ENCODE measurements around the gene GTF3C4. TPM values are rescaled to one million over a fixed set of nuclear protein-coding genes. Genes with fewer than 3 reads are reported as not detected.

Gene GTF3C4
- total and polyA plus RNA-seq, 2 experiments from 2014 or later = 9.5 to 39.6 TPM

DNA sequence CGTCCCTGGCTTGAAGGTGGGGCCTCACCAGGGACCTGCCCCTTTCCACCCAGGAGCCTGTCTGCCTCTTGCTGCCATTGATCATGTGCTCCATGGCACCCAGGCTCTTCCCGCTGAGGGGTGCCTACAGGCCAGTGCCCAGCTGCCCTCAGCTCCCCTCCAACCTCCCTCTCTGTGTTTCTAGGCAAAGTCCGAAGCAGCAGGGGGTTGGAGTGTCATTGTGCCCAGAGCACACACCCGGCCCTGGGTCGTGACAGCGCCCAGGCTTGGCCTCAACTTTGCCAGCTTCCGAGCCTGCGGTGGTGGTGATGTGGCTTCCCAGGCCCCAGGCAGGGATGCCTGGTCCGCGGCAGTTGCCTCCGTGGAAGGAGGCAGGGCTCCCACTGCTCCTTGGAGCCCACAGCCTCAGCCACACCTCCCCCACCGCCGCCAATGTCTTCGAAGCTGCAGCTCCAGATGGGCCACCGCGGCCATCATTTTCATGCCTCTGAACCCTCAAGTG, 52.4 kb downstream of the GTF3C4 start (continued):
- TF ChIP-seq, protein P1, sequence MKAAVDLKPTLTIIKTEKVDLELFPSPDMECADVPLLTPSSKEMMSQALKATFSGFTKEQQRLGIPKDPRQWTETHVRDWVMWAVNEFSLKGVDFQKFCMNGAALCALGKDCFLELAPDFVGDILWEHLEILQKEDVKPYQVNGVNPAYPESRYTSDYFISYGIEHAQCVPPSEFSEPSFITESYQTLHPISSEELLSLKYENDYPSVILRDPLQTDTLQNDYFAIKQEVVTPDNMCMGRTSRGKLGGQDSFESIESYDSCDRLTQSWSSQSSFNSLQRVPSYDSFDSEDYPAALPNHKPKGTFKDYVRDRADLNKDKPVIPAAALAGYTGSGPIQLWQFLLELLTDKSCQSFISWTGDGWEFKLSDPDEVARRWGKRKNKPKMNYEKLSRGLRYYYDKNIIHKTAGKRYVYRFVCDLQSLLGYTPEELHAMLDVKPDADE (IDR thresholded peaks at IDR 0.05) = no peak
- TF ChIP-seq ZNF114 (CRISPR knock-in tag; IDR thresholded peaks at IDR 0.05) (no peak), EZH2 (IDR thresholded peaks at IDR 0.05; ENCODE audit: low read depth, unreplicated experiment) (no peak), EZH2phosphoT487 (IDR thresholded peaks at IDR 0.05; ENCODE audit: unreplicated experiment) (no peak), POLR2AphosphoS5 (IDR thresholded peaks at IDR 0.05; ENCODE audit: low read depth) (no peak)

DNA sequence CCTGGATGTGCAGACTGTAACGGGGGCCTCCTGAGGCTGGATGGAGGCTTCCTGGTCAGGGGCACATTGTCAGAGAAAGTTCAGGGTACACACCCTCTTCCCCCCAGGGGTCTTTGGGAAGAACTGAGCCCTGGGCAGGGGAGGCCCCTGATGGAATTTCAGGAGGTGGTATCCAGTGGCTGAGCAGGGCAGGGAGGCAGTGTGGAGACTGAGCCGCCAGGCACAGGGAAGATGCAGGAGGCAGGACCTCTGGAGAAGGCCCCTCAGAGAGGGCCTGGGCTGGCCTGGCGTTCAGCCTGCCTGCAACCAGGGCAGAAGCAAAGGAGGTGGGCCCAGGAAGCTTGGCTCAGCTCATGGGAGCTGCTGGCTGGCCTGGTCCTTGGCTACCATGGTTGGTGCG, 53.5 kb downstream of the GTF3C4 start:
- Mint-ChIP-seq H3K4me1 (0 out of 3 replicates have a peak, but pooled peaks cover 3% of the 10 kb centered on the region), H3K4me3 (no peak overlapping the region), H3K36me3 (ENCODE audit: low read depth) (no peaks in the 10 kb centered on the region), H3K9me3 (no peaks in the 10 kb centered on the region), H3K27ac (no peak overlapping the region), H3K27me3 (ENCODE audit: insufficient read depth, low read depth, poor library complexity) (peaks cover 11% of the 10 kb centered on the region)
- DNase-seq (ENCODE audit: low spot score) (no peak), ATAC-seq (no peak)
- H3K4me2 ChIP-seq = no peak overlapping the region
- H3K4me1 ChIP-seq (ENCODE audit: insufficient read depth) = no peaks in the 10 kb centered on the region
- no peaks in the 10 kb centered on the region for H3F3A ChIP-seq (replicated peaks; ENCODE audit: low read depth)
- H2AFZ ChIP-seq = no peak overlapping the region
- H3K79me2 ChIP-seq (replicated peaks; ENCODE audit: insufficient read depth) = no peaks in the 10 kb centered on the region
- H3K4me3 ChIP-seq = no peak overlapping the region
- H4K20me1 ChIP-seq (replicated peaks; ENCODE audit: insufficient read depth) = no peaks in the 10 kb centered on the region
- no peaks in the 10 kb centered on the region for H3K36me3 ChIP-seq (ENCODE audit: insufficient read depth)
- no peaks in the 10 kb centered on the region for H3K27me3 ChIP-seq (ENCODE audit: insufficient read depth)
- no peak overlapping the region for H3K27ac ChIP-seq (ENCODE audit: low read depth)
- no peaks in the 10 kb centered on the region for H3K9me2 ChIP-seq (ENCODE audit: insufficient read depth)
- TF ChIP-seq, protein P2, sequence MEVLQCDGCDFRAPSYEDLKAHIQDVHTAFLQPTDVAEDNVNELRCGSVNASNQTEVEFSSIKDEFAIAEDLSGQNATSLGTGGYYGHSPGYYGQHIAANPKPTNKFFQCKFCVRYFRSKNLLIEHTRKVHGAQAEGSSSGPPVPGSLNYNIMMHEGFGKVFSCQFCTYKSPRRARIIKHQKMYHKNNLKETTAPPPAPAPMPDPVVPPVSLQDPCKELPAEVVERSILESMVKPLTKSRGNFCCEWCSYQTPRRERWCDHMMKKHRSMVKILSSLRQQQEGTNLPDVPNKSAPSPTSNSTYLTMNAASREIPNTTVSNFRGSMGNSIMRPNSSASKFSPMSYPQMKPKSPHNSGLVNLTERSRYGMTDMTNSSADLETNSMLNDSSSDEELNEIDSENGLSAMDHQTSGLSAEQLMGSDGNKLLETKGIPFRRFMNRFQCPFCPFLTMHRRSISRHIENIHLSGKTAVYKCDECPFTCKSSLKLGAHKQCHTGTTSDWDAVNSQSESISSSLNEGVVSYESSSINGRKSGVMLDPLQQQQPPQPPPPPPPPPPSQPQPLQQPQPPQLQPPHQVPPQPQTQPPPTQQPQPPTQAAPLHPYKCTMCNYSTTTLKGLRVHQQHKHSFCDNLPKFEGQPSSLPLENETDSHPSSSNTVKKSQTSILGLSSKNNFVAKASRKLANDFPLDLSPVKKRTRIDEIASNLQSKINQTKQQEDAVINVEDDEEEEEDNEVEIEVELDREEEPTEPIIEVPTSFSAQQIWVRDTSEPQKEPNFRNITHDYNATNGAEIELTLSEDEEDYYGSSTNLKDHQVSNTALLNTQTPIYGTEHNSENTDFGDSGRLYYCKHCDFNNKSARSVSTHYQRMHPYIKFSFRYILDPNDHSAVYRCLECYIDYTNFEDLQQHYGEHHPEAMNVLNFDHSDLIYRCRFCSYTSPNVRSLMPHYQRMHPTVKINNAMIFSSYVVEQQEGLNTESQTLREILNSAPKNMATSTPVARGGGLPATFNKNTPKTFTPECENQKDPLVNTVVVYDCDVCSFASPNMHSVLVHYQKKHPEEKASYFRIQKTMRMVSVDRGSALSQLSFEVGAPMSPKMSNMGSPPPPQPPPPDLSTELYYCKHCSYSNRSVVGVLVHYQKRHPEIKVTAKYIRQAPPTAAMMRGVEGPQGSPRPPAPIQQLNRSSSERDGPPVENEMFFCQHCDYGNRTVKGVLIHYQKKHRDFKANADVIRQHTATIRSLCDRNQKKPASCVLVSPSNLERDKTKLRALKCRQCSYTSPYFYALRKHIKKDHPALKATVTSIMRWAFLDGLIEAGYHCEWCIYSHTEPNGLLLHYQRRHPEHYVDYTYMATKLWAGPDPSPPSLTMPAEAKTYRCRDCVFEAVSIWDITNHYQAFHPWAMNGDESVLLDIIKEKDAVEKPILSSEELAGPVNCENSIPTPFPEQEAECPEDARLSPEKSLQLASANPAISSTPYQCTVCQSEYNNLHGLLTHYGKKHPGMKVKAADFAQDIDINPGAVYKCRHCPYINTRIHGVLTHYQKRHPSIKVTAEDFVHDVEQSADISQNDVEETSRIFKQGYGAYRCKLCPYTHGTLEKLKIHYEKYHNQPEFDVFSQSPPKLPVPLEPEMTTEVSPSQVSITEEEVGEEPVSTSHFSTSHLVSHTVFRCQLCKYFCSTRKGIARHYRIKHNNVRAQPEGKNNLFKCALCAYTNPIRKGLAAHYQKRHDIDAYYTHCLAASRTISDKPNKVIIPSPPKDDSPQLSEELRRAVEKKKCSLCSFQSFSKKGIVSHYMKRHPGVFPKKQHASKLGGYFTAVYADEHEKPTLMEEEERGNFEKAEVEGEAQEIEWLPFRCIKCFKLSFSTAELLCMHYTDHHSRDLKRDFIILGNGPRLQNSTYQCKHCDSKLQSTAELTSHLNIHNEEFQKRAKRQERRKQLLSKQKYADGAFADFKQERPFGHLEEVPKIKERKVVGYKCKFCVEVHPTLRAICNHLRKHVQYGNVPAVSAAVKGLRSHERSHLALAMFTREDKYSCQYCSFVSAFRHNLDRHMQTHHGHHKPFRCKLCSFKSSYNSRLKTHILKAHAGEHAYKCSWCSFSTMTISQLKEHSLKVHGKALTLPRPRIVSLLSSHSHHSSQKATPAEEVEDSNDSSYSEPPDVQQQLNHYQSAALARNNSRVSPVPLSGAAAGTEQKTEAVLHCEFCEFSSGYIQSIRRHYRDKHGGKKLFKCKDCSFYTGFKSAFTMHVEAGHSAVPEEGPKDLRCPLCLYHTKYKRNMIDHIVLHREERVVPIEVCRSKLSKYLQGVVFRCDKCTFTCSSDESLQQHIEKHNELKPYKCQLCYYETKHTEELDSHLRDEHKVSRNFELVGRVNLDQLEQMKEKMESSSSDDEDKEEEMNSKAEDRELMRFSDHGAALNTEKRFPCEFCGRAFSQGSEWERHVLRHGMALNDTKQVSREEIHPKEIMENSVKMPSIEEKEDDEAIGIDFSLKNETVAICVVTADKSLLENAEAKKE (CRISPR knock-in tag; IDR thresholded peaks at IDR 0.05) = no peak
- TF ChIP-seq POLR2AphosphoS5 (IDR thresholded peaks at IDR 0.05; ENCODE audit: low read depth) (no peak), STAT1 (IDR thresholded peaks at IDR 0.05; ENCODE audit: unreplicated experiment) (no peak), CREB1 (CRISPR knock-in tag; IDR thresholded peaks at IDR 0.05; ENCODE audit: low read depth) (no peak), NANOG (IDR thresholded peaks at IDR 0.05; ENCODE audit: borderline replicate concordance) (no peak), EZH2phosphoT487 (IDR thresholded peaks at IDR 0.05; ENCODE audit: unreplicated experiment) (no peak), ZNF331 (CRISPR knock-in tag; IDR thresholded peaks at IDR 0.05; ENCODE audit: low read depth) (no peak), EZH2 (IDR thresholded peaks at IDR 0.05; ENCODE audit: low read depth, unreplicated experiment) (no peak), ZNF114 (CRISPR knock-in tag; IDR thresholded peaks at IDR 0.05) (no peak)
- TF ChIP-seq, protein P1 (IDR thresholded peaks at IDR 0.05) = no peak
- TF ChIP-seq, protein P3, sequence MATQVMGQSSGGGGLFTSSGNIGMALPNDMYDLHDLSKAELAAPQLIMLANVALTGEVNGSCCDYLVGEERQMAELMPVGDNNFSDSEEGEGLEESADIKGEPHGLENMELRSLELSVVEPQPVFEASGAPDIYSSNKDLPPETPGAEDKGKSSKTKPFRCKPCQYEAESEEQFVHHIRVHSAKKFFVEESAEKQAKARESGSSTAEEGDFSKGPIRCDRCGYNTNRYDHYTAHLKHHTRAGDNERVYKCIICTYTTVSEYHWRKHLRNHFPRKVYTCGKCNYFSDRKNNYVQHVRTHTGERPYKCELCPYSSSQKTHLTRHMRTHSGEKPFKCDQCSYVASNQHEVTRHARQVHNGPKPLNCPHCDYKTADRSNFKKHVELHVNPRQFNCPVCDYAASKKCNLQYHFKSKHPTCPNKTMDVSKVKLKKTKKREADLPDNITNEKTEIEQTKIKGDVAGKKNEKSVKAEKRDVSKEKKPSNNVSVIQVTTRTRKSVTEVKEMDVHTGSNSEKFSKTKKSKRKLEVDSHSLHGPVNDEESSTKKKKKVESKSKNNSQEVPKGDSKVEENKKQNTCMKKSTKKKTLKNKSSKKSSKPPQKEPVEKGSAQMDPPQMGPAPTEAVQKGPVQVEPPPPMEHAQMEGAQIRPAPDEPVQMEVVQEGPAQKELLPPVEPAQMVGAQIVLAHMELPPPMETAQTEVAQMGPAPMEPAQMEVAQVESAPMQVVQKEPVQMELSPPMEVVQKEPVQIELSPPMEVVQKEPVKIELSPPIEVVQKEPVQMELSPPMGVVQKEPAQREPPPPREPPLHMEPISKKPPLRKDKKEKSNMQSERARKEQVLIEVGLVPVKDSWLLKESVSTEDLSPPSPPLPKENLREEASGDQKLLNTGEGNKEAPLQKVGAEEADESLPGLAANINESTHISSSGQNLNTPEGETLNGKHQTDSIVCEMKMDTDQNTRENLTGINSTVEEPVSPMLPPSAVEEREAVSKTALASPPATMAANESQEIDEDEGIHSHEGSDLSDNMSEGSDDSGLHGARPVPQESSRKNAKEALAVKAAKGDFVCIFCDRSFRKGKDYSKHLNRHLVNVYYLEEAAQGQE (IDR thresholded peaks at IDR 0.05; ENCODE audit: unreplicated experiment) = no peak

All from GM23338 (cell line).